Loucy (cell line): ENCODE data around the gene CYP1B1.

Source experiments
- H2AFZ ChIP-seq: fragments of 200-600 bp; sonication (generic); 2 replicates; pipeline ENCODE4 v1.6.0; 2016; ENCODE audit warnings: antibody characterized with exemption, mild to moderate bottlenecking, low read length, moderate library complexity
- H3F3A ChIP-seq: fragments of 200-600 bp; 2 replicates; pipeline ENCODE4 v1.6.0; 2016; ENCODE audit warnings: antibody characterized with exemption, low read depth, mild to moderate bottlenecking
- H3K27me3 ChIP-seq: fragments of 200-600 bp; sonication (generic); 2 replicates; pipeline ENCODE4 v1.6.1; 2014; ENCODE audit warnings: low read length, mild to moderate bottlenecking; ENCODE audit not compliant: insufficient read depth, poor library complexity, severe bottlenecking
- H3K36me3 ChIP-seq: fragments of 200-600 bp; sonication (generic); 2 replicates; pipeline ENCODE4 v1.6.1; 2016; ENCODE audit warnings: low read length; ENCODE audit not compliant: insufficient read depth
- H3K4me1 ChIP-seq: fragments of 200-600 bp; sonication (generic); 2 replicates; pipeline ENCODE4 v1.5.1; 2014; ENCODE audit warnings: low read length, mild to moderate bottlenecking; ENCODE audit not compliant: insufficient read depth, poor library complexity, severe bottlenecking
- H3K4me2 ChIP-seq: fragments of 200-600 bp; sonication (generic); 2 replicates; pipeline ENCODE4 v1.6.0; 2014; ENCODE audit warnings: antibody characterized with exemption, low read length, low read depth, mild to moderate bottlenecking; ENCODE audit not compliant: poor library complexity, severe bottlenecking
- H3K4me3 ChIP-seq: fragments of 200-600 bp; sonication (generic); 2 replicates; pipeline ENCODE4 v1.5.1; 2014; ENCODE audit warnings: low read length, mild to moderate bottlenecking, mixed read lengths; ENCODE audit not compliant: poor library complexity, severe bottlenecking
- H3K79me2 ChIP-seq: fragments of 200-600 bp; sonication (generic); 2 replicates; pipeline ENCODE4 v1.6.1; 2014; ENCODE audit warnings: low read length; ENCODE audit not compliant: insufficient read depth
- H3K9ac ChIP-seq: fragments of 200-600 bp; sonication (generic); 2 replicates; pipeline ENCODE4 v1.6.0; 2014; ENCODE audit warnings: mild to moderate bottlenecking, low read depth, low read length, moderate library complexity; ENCODE audit not compliant: poor library complexity, severe bottlenecking
- H3K9me2 ChIP-seq: fragments of 200-600 bp; sonication (generic); replicated peaks from 2 replicates; pipeline ENCODE4 v1.6.1; 2016; ENCODE audit warnings: low read depth, low read length, mixed read lengths
- H3K9me3 ChIP-seq: fragments of 200-600 bp; sonication (generic); 2 replicates; pipeline ENCODE4 v1.6.1; 2014; ENCODE audit warnings: mild to moderate bottlenecking, antibody characterized with exemption, low read length, low read depth; ENCODE audit not compliant: insufficient read depth
- H4K20me1 ChIP-seq: fragments of 200-600 bp; sonication (generic); 2 replicates; pipeline ENCODE4 v1.6.0; 2014; ENCODE audit warnings: antibody characterized with exemption, low read length, mild to moderate bottlenecking; ENCODE audit not compliant: insufficient read depth, poor library complexity, severe bottlenecking
- EZH2phosphoT487 ChIP-seq: fragments of 200-600 bp; IDR thresholded peaks from 2 replicates; pipeline ENCODE4 v1.6.1; 2018; ENCODE audit warnings: antibody characterized with exemption, mild to moderate bottlenecking, moderate library complexity, borderline replicate concordance
- TF ChIP-seq, protein P1 (sequence below): fragments of 200-600 bp; sonication (generic); conservative IDR thresholded peaks from 2 replicates; pipeline ENCODE4 v1.5.1; 2014; ENCODE audit warnings: mild to moderate bottlenecking, antibody characterized with exemption, low read length

The CYP1B1 gene

DNA sequence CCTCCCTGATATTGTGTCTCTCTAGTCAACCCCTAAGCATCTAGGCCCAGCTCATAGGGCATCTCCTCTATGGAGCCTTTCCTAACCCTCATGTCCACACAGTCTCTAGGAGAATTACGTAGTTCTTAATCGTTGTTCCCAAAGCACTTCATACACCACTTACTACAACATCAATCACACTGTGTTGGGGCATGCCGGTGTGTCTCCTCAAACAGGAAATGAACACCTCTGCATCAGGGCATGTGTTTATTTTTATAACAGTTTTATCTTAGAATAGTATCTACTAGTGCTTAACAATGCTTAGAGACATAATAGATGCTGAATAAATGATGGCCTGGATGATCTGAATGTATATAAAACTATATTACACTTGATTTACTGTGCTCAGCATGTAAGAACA, 19.7 kb downstream of the CYP1B1 start:
- Histone ChIP-seq H3K4me3 (no peak overlapping the region), H3K4me2 (no peak overlapping the region), H3K36me3 (no peaks in the 10 kb centered on the region), H2AFZ (no peak overlapping the region), H3K79me2 (no peaks in the 10 kb centered on the region), H3K27me3 (no peaks in the 10 kb centered on the region), H3K9me3 (no peaks in the 10 kb centered on the region), H3F3A (no peaks in the 10 kb centered on the region), H3K9ac (no peak overlapping the region), H3K9me2 (no peaks in the 10 kb centered on the region), H4K20me1 (no peaks in the 10 kb centered on the region), H3K4me1 (no peaks in the 10 kb centered on the region)
- TF ChIP-seq EZH2phosphoT487 = no peak
- TF ChIP-seq, protein P1, sequence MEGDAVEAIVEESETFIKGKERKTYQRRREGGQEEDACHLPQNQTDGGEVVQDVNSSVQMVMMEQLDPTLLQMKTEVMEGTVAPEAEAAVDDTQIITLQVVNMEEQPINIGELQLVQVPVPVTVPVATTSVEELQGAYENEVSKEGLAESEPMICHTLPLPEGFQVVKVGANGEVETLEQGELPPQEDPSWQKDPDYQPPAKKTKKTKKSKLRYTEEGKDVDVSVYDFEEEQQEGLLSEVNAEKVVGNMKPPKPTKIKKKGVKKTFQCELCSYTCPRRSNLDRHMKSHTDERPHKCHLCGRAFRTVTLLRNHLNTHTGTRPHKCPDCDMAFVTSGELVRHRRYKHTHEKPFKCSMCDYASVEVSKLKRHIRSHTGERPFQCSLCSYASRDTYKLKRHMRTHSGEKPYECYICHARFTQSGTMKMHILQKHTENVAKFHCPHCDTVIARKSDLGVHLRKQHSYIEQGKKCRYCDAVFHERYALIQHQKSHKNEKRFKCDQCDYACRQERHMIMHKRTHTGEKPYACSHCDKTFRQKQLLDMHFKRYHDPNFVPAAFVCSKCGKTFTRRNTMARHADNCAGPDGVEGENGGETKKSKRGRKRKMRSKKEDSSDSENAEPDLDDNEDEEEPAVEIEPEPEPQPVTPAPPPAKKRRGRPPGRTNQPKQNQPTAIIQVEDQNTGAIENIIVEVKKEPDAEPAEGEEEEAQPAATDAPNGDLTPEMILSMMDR = no peak

DNA sequence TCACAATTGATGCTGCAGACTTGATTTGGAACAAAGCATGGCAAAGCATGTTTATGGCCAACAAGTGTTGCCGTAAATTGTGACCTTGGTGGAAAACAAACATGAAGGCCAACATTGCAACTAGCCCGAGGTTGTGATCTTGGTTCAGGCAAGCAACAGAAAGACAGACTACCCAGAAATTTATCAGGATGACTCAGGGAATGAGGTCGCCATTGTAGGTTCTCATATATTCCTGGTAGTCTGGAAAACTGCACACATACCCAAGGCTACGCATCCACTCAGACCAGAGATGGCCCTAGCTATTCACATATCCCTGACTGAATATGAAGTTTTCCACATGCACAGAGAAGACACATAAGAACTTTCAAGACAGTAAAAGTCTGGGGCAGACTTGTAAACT, 30.1 kb downstream of the CYP1B1 start:
- TF ChIP-seq EZH2phosphoT487 = no peak
- TF ChIP-seq, protein P1 = no peak
- H3K9me2 ChIP-seq = no peaks in the 10 kb centered on the region
- H3K79me2 ChIP-seq = no peaks in the 10 kb centered on the region
- H3K4me2 ChIP-seq = no peak overlapping the region
- H3K36me3 ChIP-seq = no peaks in the 10 kb centered on the region
- no peak overlapping the region for H2AFZ ChIP-seq
- H3K9ac ChIP-seq = no peak overlapping the region
- no peaks in the 10 kb centered on the region for H3K9me3 ChIP-seq
- no peaks in the 10 kb centered on the region for H4K20me1 ChIP-seq
- no peak overlapping the region for H3K4me3 ChIP-seq
- H3K27me3 ChIP-seq = no peaks in the 10 kb centered on the region
- H3K4me1 ChIP-seq = no peaks in the 10 kb centered on the region
- no peaks in the 10 kb centered on the region for H3F3A ChIP-seq

GRCh38 chr2:38039121-38039910, 36.6 kb downstream of the CYP1B1 start:
- no peaks in the 10 kb centered on the region for H3K27me3 ChIP-seq
- no peaks in the 10 kb centered on the region for H3K9me3 ChIP-seq
- H3K36me3 ChIP-seq = no peaks in the 10 kb centered on the region
- H3K9me2 ChIP-seq = no peaks in the 10 kb centered on the region
- H3K4me1 ChIP-seq = no peaks in the 10 kb centered on the region
- no peak overlapping the region for H3K4me2 ChIP-seq
- H3K79me2 ChIP-seq = no peaks in the 10 kb centered on the region
- H3K4me3 ChIP-seq = no peak overlapping the region
- no peaks in the 10 kb centered on the region for H4K20me1 ChIP-seq
- H3K9ac ChIP-seq = no peak overlapping the region
- no peak overlapping the region for H2AFZ ChIP-seq
- TF ChIP-seq, protein P1 = no peak
- no peak for TF ChIP-seq EZH2phosphoT487
- H3F3A ChIP-seq = no peaks in the 10 kb centered on the region
